Measurements from ENCODE around the gene EHD1. TPM values are rescaled to one million over a fixed set of nuclear protein-coding genes. Genes with fewer than 3 reads are reported as not detected.

Gene EHD1
- total and polyA plus RNA-seq, 2 of the 8 experiments (the other 6 are each of a cell fraction or from before 2014, with no cell fraction given) = 31.5 to 42.9 TPM

DNA sequence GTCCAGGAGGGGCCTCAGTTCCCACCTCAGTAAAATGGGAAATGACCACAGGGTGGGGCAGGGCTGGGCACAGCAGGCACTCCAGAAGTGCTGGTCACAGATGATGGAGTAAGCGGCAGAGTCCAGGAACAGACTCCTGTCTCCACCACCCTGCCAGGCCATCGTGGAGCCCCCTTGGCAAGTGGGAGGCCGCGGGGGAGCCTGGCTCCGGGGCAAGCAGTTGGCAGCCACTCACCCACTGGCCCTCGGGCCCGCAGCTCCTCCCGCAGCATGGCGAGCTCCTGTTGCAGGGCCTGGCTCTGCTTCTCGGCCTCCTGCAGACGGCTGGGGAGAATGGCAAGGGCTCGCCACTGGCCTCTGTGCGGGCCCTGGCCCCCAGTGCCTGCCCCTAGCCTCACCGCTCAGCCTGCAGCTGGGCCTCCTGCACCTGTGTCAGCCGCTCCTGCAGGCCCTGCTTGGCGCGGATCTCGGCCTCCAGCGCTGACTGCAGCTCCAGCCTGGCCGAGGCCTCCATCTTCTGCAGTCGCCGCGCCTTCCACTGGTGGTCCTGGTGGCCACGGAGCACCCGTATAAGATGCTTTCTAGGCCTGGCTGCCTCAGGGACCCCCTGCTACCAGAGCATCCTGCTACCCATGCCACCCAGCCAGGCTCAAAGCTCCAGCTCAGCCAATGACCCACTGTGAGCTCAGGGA, 44.2 kb downstream of the EHD1 start:
- no peak overlapping the region for H3K9ac ChIP-seq (replicated peaks in 1 of 4; ENCODE audit: extremely low read depth in 1 of 4, low read depth in 3 of 4, low read length in 3 of 4)
- no peak overlapping the region for H2BK12ac ChIP-seq (ENCODE audit: low read depth, low read length)
- no peak overlapping the region for H3K4me3 ChIP-seq (ENCODE audit: extremely low read depth in 1 of 4, insufficient read depth in 2 of 4, low read depth in 3 of 4, low read length in 4 of 4)
- no peak overlapping the region for H3K27ac ChIP-seq (ENCODE audit: low read depth, low read length)
- no peaks in the 10 kb centered on the region for H3K23me2 ChIP-seq (ENCODE audit: low read depth, low read length)
- no peak overlapping the region for H3K23ac ChIP-seq (ENCODE audit: insufficient read length)
- TF ChIP-seq SIN3A (conservative IDR thresholded peaks at IDR 0.05 in 1 of 2, IDR thresholded peaks at IDR 0.05 in 1 of 2; ENCODE audit: low read depth in 1 of 2, low read length in 2 of 2) (no peak), SRF (IDR thresholded peaks at IDR 0.05; ENCODE audit: low read depth, low read length) (no peak), ZNF274 (IDR thresholded peaks at IDR 0.05; ENCODE audit: borderline replicate concordance, extremely low read depth, low read length) (no peak), TEAD4 (IDR thresholded peaks at IDR 0.05; ENCODE audit: low read depth, low read length) (no peak), POLR2A (IDR thresholded peaks at IDR 0.05; ENCODE audit: control extremely low read depth in 1 of 2, low read depth in 2 of 2, low read length in 2 of 2) (no peak), CBX5 (IDR thresholded peaks at IDR 0.05; ENCODE audit: low read depth, low read length) (no peak), RNF2 (IDR thresholded peaks at IDR 0.05; ENCODE audit: borderline replicate concordance, low read depth, low read length, missing control alignments, poor library complexity, severe bottlenecking) (no peak), RXRA (IDR thresholded peaks at IDR 0.05; ENCODE audit: insufficient read depth, low read depth, low read length) (no peak)
- no peak overlapping the region for H4K91ac ChIP-seq (replicated peaks; ENCODE audit: insufficient read length, low read length)
- peaks cover 7% of the 10 kb centered on the region in 2 experiments for H4K20me1 ChIP-seq (replicated peaks in 1 of 2; ENCODE audit: control insufficient read depth in 1 of 2, insufficient read depth in 2 of 2, low read length in 2 of 2)
- POLR2A ChIA-PET (ENCODE audit: partially characterized antibody) = interaction anchor here (0.6 to 1.5 kb wide), 4 partner anchors 24 to 489 kb away, joined by 3 to 4 read pairs (median 3); partner anchors contain the start of gene MEN1
- no peaks in the 10 kb centered on the region for H3K79me1 ChIP-seq (ENCODE audit: low read depth, low read length)
- no peak overlapping the region for H4K5ac ChIP-seq (ENCODE audit: insufficient read length, low read depth, low read length)
- no peaks in the 10 kb centered on the region; a peak in 1 of 7 replicates for H3K4me1 ChIP-seq (replicated peaks in 1 of 4; ENCODE audit: control insufficient read depth in 3 of 4, insufficient read depth in 4 of 4, low read length in 3 of 4)
- H2BK120ac ChIP-seq (replicated peaks; ENCODE audit: low read depth, low read length) = no peak overlapping the region
- no peak overlapping the region for H4K8ac ChIP-seq (ENCODE audit: extremely low read depth, insufficient read depth, low read length)
- no peak for FAIRE-seq
- H3K4me2 ChIP-seq (ENCODE audit: insufficient read depth in 1 of 2, low read depth in 2 of 2, low read length in 2 of 2) = no peak overlapping the region
- CTCF ChIA-PET (ENCODE audit: partially characterized antibody) = interaction anchor here (0.6 to 1.9 kb wide), 7 partner anchors 12 to 444 kb away, joined by 3 to 6 read pairs (median 3); partner anchors contain the start of gene MAP4K2
- H3K79me2 ChIP-seq (ENCODE audit: control insufficient read depth in 1 of 2, insufficient read depth in 2 of 2, low read length in 2 of 2) = no peaks in the 10 kb centered on the region
- H3K36me3 ChIP-seq (ENCODE audit: control insufficient read depth in 2 of 4, insufficient read depth in 4 of 4, low read length in 3 of 4) = peaks cover 7 to 41% (median 17%) of the 10 kb centered on the region in 4 experiments; a peak in 6 of 8 replicates
- no peak overlapping the region for H3K14ac ChIP-seq (ENCODE audit: insufficient read length)
- H2BK5ac ChIP-seq (ENCODE audit: low read depth, low read length) = no peak overlapping the region
- WGBS, 2 experiments (ENCODE audit: extremely low coverage in 1 of 2, insufficient coverage in 1 of 2, insufficient read length in 1 of 2, insufficient replicate concordance in 2 of 2, low coverage in 1 of 2, low lambda C conversion rate in 2 of 2, missing lambda C conversion rate in 1 of 2) = 88% methylated on average over 25 of the region's 25 CpGs; no CpG with 5 or more reads in 1 of the 2 experiments
- no peak overlapping the region for H3K4ac ChIP-seq (replicated peaks; ENCODE audit: insufficient read length, low read depth, low read length)
- H2BK20ac ChIP-seq (ENCODE audit: low read length) = no peak overlapping the region
- no peak for DNase-seq (ENCODE audit: low read depth in 1 of 2, low spot score in 2 of 2)
- H3K9me3 ChIP-seq (ENCODE audit: insufficient read depth in 2 of 2, low read depth in 1 of 2, low read length in 1 of 2) = no peaks in the 10 kb centered on the region
- H2AK5ac ChIP-seq (ENCODE audit: low read depth, low read length) = no peak overlapping the region
- no peak overlapping the region for H2BK15ac ChIP-seq (ENCODE audit: low read length)
- H3K18ac ChIP-seq (ENCODE audit: extremely low read depth, low read length) = no peak overlapping the region
- no peaks in the 10 kb centered on the region for H3K27me3 ChIP-seq (replicated peaks in 1 of 4; ENCODE audit: control insufficient read depth in 3 of 4, extremely low read depth in 1 of 4, insufficient read depth in 3 of 4, low read length in 3 of 4)
- no peak overlapping the region for H3K56ac ChIP-seq (replicated peaks; ENCODE audit: insufficient read length, low read depth, low read length)
- no peak overlapping the region for H2AFZ ChIP-seq (ENCODE audit: low read length)
